ENCODE results near the gene CACNB4. TPM values are rescaled to one million over a fixed set of nuclear protein-coding genes. Genes with fewer than 3 reads are reported as not detected.

Gene CACNB4
- total and polyA plus RNA-seq, 9 of the 15 experiments (the other 6 are each of a cell fraction or from before 2014, with no cell fraction given): 0.01 to 0.20 (median 0.04) TPM; not detected in 1

DNA sequence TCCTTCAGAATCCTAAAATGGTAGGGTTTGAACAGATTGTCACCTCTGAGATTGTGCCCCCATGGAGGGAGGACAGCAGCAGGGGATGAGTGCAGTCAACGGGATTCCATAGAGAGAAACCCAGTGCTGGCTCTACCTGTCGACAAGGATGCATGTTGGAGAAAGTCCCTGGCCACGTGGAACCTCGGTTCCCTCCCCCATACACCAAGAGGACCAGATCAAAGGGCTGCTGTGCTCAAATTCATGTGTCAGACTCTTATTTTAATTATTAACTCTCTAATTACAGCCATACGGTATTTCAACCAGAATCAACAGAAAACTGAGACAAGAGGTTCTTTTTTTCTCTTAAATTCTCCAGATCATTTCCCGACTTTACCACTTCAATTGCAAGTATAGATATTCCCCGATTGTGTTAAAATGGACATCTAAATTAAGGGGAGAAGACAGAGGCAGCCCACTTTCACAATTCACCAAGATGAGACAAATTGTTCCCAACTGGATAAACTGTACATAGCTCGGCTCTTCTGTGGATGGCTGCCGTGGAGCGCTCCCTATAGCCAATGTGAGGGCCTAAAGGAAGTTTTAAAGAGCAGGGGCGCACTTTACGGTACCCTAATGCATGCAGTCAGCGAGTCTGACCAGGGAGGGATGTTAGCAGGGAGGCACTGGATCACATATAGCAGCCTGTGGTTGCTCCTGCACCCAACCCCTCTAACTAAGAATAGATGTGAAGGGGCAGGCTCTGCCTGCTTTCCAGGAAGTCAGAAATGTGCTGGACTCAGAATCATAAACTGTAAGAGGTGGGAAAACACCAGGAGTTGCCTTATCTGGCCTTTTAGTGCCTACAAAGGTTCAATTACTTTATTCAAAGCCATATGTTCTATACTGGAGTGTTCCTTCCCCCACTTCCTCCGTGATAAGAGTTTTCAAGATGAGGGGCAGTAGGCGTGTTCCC, 123.1 kb downstream of the CACNB4 start:
- H2AFZ ChIP-seq (ENCODE audit: low read depth, low read length): no peak overlapping the region
- intact Hi-C loops (cut with micrococcal nuclease): no loop called here
- H3K27me3 ChIP-seq (ENCODE audit: control insufficient read depth in 2 of 2, insufficient read depth in 2 of 2, low read length in 2 of 2): peaks cover 30 to 36% of the 10 kb centered on the region in 2 experiments
- no peak for ATAC-seq
- ChIA-PET CTCF (ENCODE audit: low intra/inter-chr PET ratio) (no interaction called here), POLR2A (interaction anchor here (0.6 to 1.5 kb wide), 4 partner anchors 10 to 59 kb away, joined by 3 to 4 read pairs (median 4); no protein-coding TSS in a partner anchor)
- BruUV-seq (replicated peaks): no TSS peak
- in situ Hi-C loops (cut with MboI): no loop called here
- under 1% methylated on average over 15 of the region's 15 CpGs for WGBS (ENCODE audit: insufficient coverage, low coverage, missing lambda C conversion rate)
- DNase-seq (ENCODE audit: extremely low read depth in 1 of 4, low spot score in 3 of 4): no peak
- no peaks in the 10 kb centered on the region for H3K36me3 ChIP-seq (ENCODE audit: control insufficient read depth, insufficient read depth, low read length)
- H4K20me1 ChIP-seq (replicated peaks; ENCODE audit: control insufficient read depth, insufficient read depth, low read length): no peaks in the 10 kb centered on the region
- no peak overlapping the region for H3K9ac ChIP-seq (ENCODE audit: insufficient read depth in 1 of 2, low read depth in 2 of 2, low read length in 2 of 2)
- H3K4me2 ChIP-seq (ENCODE audit: insufficient read depth, low read length): no peak overlapping the region
- H3K9me1 ChIP-seq (ENCODE audit: control insufficient read depth, insufficient read depth, low read length): no peaks in the 10 kb centered on the region
- no peak for FAIRE-seq
- H3K27ac ChIP-seq (ENCODE audit: extremely low read depth, low read depth, low read length): no peak overlapping the region
- no peak overlapping the region for H3K4me3 ChIP-seq
- H3K9me3 ChIP-seq (replicated peaks; ENCODE audit: control insufficient read depth, insufficient read depth, low read depth, low read length): no peaks in the 10 kb centered on the region
- no peaks in the 10 kb centered on the region for H3K4me1 ChIP-seq (replicated peaks in 1 of 2; ENCODE audit: control insufficient read depth in 2 of 2, insufficient read depth in 2 of 2, low read length in 2 of 2)
- no peaks in the 10 kb centered on the region for H3K79me2 ChIP-seq (ENCODE audit: control insufficient read depth, insufficient read depth, low read length)
- TF ChIP-seq NUFIP1 (IDR thresholded peaks at IDR 0.05; ENCODE audit: partially characterized antibody): no peak
- no peak for TF ChIP-seq ETS2 (tag; IDR thresholded peaks at IDR 0.05; ENCODE audit: borderline replicate concordance, poor library complexity, severe bottlenecking)
- no peak for TF ChIP-seq CC2D1A (IDR thresholded peaks at IDR 0.05)
- no peak for TF ChIP-seq MXD1 (CRISPR knock-in tag; IDR thresholded peaks at IDR 0.05; ENCODE audit: borderline replicate concordance, poor library complexity, severe bottlenecking)
- TF ChIP-seq HMG20A (CRISPR knock-in tag; conservative IDR thresholded peaks at IDR 0.05): no peak
- no peak for TF ChIP-seq HINFP (tag; conservative IDR thresholded peaks at IDR 0.05; ENCODE audit: low read depth)
- TF ChIP-seq CEBPZ (IDR thresholded peaks at IDR 0.05; ENCODE audit: borderline replicate concordance, low read depth, low read length): no peak
- TF ChIP-seq, protein P1, sequence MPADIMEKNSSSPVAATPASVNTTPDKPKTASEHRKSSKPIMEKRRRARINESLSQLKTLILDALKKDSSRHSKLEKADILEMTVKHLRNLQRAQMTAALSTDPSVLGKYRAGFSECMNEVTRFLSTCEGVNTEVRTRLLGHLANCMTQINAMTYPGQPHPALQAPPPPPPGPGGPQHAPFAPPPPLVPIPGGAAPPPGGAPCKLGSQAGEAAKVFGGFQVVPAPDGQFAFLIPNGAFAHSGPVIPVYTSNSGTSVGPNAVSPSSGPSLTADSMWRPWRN (IDR thresholded peaks at IDR 0.05; ENCODE audit: low read depth): no peak
- no peak for TF ChIP-seq KLF10 (CRISPR knock-in tag; IDR thresholded peaks at IDR 0.05)
- no peak for TF ChIP-seq ZNF263 (CRISPR knock-in tag; IDR thresholded peaks at IDR 0.05; ENCODE audit: borderline replicate concordance)
- TF ChIP-seq, protein P2, sequence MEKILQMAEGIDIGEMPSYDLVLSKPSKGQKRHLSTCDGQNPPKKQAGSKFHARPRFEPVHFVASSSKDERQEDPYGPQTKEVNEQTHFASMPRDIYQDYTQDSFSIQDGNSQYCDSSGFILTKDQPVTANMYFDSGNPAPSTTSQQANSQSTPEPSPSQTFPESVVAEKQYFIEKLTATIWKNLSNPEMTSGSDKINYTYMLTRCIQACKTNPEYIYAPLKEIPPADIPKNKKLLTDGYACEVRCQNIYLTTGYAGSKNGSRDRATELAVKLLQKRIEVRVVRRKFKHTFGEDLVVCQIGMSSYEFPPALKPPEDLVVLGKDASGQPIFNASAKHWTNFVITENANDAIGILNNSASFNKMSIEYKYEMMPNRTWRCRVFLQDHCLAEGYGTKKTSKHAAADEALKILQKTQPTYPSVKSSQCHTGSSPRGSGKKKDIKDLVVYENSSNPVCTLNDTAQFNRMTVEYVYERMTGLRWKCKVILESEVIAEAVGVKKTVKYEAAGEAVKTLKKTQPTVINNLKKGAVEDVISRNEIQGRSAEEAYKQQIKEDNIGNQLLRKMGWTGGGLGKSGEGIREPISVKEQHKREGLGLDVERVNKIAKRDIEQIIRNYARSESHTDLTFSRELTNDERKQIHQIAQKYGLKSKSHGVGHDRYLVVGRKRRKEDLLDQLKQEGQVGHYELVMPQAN (IDR thresholded peaks at IDR 0.05; ENCODE audit: borderline replicate concordance): no peak
- no peak for TF ChIP-seq LCOR (CRISPR knock-in tag; IDR thresholded peaks at IDR 0.05)

All from K562 (cell line).